Stimulated activated CD4-positive, alpha-beta T cell treated with anti-CD3 and anti-CD28 coated beads, Interleukin-4, amount 100 ng/mL, for 1 hour (primary cell): ENCODE results near the gene PAPOLA.
"Not testable (repeated sequence)": the region's sequence is repeated elsewhere in the genome, so short reads cannot be mapped to it uniquely, and the experiment has no call there.

Experiments
- DNase-seq: peaks from one replicate; pipeline ENCODE4 v3.0.0-alpha.2; 2020

The PAPOLA gene

DNA sequence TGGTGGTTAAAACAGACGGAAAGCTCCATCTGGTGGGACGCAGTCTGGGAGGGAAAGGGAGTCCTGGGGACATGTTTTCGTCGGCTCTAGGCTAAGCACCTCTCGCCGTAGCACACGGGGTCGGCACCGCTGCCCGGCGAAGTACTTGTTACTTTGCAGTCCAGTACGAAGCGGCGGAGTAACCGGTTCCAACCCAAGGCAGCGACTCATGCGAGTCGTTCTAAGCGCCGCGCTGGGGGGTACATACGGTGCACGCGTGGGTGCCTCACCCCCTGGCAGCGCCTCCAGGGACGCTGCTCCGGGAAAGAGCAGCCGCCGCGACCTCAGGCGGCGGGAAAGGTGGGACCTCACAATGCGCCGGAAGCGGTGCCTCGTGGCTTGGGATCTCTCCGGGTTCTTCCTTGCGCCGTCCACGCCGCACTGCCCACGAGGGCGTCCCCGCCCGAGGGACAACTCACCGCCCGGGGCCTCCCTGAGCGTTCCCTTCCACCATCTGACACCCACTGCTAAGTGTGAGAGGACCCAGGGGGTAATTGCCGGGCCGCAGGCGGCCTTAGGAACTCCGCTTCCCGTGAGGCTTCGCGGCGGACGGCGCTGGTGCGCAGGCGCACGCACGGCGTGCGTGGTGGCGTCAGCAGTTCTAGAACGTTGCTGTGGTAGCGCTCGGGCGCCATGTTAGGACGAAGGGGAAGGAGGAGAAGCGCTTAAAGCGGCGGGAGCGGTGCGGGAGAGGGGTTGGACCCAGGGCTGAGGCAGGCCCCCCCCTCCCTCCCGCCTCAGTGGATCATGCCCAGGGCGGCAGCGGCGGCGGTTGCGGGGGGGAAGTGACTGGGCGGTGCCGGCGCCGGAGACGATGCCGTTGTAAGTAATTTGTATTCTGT lies at the start of gene PAPOLA:
PAPOLA (plus strand) TSS at position 643 of the 881 bp plus-strand sequence; CDS start at position 854, 211 bp downstream.
- peak; percentile 94 for DNase-seq

DNA sequence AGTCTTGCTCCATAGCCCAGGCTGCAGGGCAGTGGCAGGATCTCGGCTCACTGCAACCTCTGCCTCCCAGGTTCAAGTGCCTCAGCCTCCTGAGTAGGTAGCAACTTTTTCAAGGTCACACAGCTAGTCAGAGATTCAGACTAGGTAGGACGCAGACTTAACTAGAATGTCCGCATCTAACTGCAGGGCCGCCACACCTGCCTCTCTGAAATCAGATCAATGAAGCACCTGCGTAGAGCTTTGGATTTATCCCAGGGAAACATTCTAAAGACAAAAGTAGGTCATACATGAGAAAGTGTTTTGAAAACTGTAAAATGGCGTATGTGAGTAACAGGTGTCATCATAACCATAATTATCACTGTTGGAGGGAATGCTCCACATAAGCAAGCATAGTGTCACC lies 49.5 kb upstream of the PAPOLA start:
- DNase-seq, result no peak

- no peak for DNase-seq
These were observed 46.6 kb upstream of the PAPOLA start for GRCh38 chr14:96455588-96455987.

DNA sequence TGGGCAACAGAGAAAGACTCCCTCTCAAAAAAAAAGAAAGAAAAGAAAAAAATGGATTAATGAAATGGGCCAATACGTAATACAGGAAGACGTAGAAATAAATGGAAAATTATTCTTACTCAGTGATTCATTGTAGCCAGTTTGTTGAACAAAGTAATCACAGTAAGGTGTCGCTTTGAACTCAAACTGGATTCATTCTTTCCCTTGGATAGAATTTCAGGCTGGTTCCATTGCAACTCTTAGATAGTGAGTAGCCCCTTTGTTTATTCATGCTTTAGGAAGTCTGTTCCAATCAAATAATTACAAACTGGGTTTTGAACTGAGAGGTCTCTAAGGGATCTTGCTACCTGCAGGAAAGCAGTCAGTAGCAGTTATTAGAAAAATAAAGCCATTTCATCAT lies 42.3 kb upstream of the PAPOLA start:
- DNase-seq, result no peak

DNA sequence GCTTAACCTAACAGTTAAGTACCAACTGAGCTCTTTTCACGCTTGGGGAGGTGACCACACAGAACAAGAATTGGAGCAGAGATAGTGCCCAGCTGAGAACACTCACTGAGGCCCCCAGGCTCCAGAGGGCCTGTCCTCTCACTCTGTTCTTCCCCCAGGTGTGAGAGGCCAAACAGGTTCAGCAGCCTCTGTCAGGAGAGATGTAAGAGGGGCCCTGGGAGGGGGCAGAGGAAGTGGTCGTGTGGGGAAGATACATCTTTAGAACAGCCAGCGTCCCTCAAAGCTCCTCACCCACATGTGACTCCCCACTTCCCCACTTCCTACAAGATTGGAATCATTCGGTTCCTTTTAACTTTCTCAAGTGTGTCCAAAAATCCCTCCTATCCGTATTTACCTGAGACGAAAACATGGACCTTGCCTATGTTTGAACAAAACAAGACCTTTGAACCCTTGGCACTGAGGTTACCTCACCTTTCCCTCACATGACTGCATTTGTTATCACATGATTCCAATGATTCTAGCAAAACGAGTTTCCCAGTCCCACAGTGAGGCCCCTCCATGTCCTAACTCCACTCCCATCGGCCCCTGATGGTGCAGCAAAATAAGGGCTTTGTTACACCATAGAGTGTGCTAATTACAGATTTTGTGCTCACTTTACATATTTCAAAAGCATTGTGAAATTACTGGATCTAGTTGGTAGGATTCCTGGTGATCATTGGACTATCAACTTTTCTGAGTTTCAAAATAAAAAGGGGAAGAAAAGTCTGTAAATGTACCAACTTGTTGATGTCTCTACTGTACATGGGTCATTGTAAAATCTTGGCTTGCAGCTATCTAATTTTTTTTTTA lies 40.0 kb upstream of the PAPOLA start:
- no peak for DNase-seq

GRCh38 chr14:96464136-96464535 lies 38.0 kb upstream of the PAPOLA start:
- no peak for DNase-seq

DNA sequence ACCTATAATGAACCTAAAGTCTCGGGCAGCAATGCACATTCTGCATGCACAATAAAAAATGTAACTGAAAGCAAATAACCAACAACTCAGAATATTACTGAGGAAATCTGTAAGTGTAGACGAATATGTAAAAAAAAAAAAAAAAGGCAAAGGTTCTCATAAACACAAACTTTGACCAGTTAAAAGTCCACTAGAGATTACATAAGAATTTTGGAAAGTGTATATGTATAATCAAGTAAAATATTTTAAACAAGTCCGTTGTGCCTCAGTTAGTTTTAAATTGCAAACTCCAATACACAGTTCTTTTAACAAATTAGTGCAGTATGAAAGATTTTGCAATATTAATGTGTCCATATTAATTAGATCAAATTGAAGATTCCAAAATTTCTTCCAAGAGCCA lies 35.3 kb upstream of the PAPOLA start:
- no peak for DNase-seq

GRCh38 chr14:96470331-96470730 lies 31.9 kb upstream of the PAPOLA start:
- DNase-seq, result no peak

DNA sequence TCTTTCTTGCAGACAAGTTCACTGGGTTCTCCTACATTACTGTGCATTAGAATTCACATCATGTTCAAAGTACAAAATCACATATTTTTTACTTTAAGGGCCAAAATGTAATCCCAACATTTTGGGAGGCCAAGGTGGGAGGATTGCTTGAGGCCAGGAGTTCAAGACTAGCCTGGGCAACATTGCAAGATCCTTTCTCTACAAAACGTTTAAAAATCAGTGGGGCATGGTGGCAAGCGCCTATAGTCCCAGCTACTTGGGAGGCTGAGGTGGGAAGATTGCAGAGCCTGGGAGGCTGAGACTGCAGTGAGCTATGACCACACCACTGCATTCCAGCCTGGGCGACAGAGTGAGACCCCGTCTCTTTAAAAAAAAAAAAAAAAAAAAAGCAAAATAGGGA lies 31.2 kb upstream of the PAPOLA start:
- not testable (repeated sequence) for DNase-seq

- no peak for DNase-seq
These were observed 24.1 kb upstream of the PAPOLA start for GRCh38 chr14:96478119-96478518.

- DNase-seq, result no peak
These were observed 22.6 kb upstream of the PAPOLA start for GRCh38 chr14:96479435-96480146.

GRCh38 chr14:96481731-96482314 lies 20.4 kb upstream of the PAPOLA start:
- no peak for DNase-seq

- DNase-seq, result no peak
These were observed 19.2 kb upstream of the PAPOLA start for GRCh38 chr14:96482986-96483385.

DNA sequence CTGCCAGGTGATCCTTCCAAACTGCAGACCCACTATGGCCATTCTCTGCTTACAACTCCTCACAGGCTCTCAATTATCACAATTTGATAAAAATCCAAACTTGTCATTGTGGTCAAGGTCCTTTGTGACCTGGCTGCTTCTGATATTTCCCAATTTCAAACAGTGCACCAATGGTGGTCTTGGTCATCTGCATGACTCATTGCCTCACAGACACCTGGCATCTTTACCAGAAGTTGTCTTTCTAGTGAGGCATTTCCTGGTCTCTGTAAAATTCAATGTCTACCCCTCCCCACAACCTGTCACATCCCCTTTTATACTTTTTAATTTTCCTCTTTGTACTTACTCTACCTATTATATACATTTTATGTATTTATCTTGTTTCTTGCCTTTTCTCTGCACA lies 17.8 kb upstream of the PAPOLA start:
- DNase-seq, result no peak

- no peak for DNase-seq
These were observed 15.5 kb upstream of the PAPOLA start for GRCh38 chr14:96486705-96487104.

DNA sequence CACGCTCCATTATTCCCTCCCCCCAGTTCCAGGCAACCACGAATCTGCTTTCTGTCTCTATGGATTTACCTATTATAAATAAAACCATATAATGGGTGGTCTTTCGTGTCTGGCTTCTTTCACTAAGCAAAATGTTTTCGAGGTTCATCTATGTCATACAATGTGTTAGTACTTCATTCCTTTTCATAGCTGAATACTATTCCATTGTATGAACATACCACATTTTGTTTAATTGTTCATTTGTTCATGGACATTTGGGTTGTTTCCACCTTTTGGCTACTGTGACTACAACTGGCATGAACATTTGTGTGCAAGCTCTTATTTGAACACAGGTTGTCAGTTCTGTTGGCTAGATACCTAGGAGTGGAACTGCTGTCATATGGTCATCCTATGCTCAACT lies 12.9 kb upstream of the PAPOLA start:
- DNase-seq, result no peak

GRCh38 chr14:96493178-96493577 lies 9.0 kb upstream of the PAPOLA start:
- no peak for DNase-seq

DNA sequence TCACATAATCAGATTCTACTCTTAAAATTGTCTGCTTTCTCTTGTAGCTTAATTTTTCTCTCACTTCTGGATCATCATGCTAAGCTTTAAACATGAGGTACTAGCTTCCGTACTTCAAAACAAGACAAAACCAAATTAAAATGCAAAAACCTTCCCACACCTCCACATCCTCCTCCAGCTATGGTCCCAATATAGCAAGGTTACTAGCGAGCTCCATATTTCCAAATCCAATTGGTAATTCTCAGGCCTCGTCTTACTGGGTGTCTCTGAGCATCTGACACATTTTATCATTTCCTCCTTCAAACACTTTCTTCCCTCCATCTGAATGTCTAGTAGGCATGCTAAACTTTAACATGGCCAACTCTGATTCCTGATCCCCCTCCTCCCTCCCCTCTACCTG lies 7.9 kb upstream of the PAPOLA start:
- no peak for DNase-seq

- DNase-seq, result no peak
These were observed 5.1 kb upstream of the PAPOLA start for GRCh38 chr14:96497087-96497486.

GRCh38 chr14:96497586-96497985 lies 4.6 kb upstream of the PAPOLA start:
- no peak for DNase-seq

- no peak for DNase-seq
These were observed 904 bp upstream of the PAPOLA start for GRCh38 chr14:96501217-96501739.

- DNase-seq, result peak; percentile 18
These were observed 581 bp downstream of the PAPOLA start for GRCh38 chr14:96502621-96503305.
